Urinary bladder (tissue), 4 donors: ENCODE measurements around the gene BNIP5. TPM values are rescaled to one million over a fixed set of nuclear protein-coding genes. Genes with fewer than 3 reads are reported as not detected.

Experiments used
- DNase-seq: peaks from one replicate; pipeline ENCODE4 v3.0.0-alpha.2; 2015; ENCODE audit errors: extremely low spot score
- H3K27ac ChIP-seq: one replicate; pipeline ENCODE4 v1.5.1; 2013; ENCODE audit warnings: low read depth, mild to moderate bottlenecking, moderate library complexity
- H3K36me3 ChIP-seq: one replicate; pipeline ENCODE4 v1.6.1; 2013; ENCODE audit warnings: mild to moderate bottlenecking, moderate library complexity; ENCODE audit not compliant: insufficient read depth
- H3K4me1 ChIP-seq: one replicate; pipeline ENCODE4 v1.6.1; 2013; ENCODE audit warnings: mild to moderate bottlenecking, moderate library complexity; ENCODE audit not compliant: insufficient read depth
- H3K4me3 ChIP-seq: one replicate; pipeline ENCODE4 v1.5.1; 2013; ENCODE audit warnings: low read depth, low read length
- WGBS: extraction: QIAGEN DNeasy Blood & Tissue Kit; methylation state at CpG from one replicate; pipeline ENCODE4 v1.1.7; 2013; 5-methylcytosine and 5-hydroxymethylcytosine counted together
- polyA plus RNA-seq: library from polyadenylated mRNA; stranded (reverse); fragments of 200-250 nt; gene quantifications from one replicate; pipeline ENCODE4 v1.2.3, GENCODE V29; 2013
- total RNA-seq: library from RNA; depleted of rRNA; stranded (reverse); fragments of >200 nt; gene quantifications from one replicate; pipeline ENCODE4 v1.2.3, GENCODE V29; 2014
- donor health status: healthy with polysubstance abuse.
- donor health status: healthy.

The BNIP5 gene
- total and polyA plus RNA-seq, 2 donors: not detected

DNA sequence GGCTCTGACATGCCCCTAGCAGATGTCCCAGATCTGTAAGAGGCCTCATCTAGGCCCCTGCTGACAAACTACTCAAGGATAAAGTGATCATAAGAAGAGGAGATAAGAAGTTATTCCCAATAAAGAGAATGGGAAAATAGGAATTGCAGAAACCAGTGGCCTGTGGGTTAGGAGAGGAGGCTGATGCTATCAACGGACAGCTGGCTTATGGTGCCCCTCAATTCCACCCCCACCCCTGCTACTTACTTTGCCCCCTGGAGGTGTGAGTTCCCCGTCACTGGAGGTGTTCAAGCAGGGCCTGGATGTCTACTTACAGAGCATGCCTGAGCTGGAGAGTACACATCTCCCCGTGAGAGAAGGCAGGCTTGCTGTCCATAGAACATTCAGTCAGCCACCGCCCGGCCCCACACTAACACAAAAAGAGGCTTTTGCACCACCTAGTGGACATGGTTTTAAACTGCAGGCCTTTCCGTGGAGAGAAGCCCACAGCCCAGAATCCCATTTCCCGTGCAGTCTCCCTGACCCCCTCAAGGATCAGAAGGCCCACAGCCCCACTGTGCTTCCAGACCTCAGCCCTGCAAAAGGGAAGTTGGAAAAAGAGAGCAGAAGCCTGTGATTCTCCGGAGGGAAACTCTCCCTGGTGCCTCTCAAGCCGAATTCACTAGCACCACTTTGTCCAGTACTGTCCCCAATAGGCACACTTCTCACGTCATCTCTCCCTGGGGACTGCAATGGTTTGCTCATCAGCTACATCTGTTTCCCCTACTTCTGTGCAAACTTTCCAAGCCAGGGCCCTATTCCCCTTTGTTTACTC lies 23.8 kb upstream of the BNIP5 start:
- Histone ChIP-seq H3K4me1 (no peaks in the 10 kb centered on the region), H3K4me3 (no peak overlapping the region), H3K27ac (no peak overlapping the region), H3K36me3 (no peaks in the 10 kb centered on the region)
- WGBS: 22% methylated on average over 10 of the region's 10 CpGs
- DNase-seq: peak; percentile 63

DNA sequence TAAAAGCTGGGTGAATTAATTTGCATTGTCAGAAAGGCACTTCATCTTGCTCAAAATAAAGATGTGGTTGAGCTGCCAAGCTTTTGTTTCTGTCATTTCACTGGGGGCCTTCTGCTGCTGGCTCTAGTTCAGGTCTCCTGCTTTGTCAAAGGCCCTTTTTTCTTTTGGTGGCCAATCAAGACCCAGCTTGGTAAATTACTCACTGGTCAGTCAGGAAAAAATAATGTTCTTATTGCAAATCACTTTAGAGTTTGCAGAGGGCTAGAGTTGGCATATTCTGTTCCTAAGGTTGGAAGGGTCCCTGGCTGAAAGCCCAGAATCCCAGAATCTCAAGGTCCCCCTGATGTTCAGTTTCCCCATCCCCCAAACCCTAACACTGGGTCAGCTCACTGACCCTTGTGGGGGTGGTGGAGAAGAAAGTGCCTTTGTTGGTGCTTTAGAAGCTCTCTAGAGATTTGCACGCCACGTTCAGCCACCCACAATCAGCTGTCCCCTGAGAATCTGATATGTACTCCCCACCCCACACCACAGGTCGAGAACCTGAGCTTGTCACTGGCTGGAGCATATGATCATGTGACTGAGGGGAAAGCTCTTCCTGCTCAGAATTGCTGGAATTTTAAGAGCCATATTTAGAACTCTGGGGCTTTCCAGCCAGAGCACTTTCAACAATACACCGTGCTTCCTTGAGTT lies 21.7 kb upstream of the BNIP5 start:
- H3K27ac ChIP-seq: no peak overlapping the region

DNA sequence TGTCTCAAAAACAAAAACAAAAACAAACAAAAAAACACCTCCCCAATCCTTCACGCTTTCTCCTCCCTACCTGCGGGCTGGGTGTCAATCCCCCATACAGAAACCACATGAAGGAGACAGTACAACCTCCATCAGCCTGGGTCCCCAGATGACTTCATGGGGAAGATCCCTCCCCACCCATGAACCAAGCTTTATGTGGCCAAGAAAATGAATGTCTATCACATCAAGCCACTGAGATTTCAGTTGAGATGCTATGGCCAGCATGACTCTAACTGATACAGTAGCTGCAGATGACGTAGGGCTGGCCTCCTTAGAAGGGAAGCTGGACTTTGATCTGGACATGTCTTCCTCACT lies 21.2 kb upstream of the BNIP5 start:
- Histone ChIP-seq H3K4me1 (no peaks in the 10 kb centered on the region), H3K4me3 (no peak overlapping the region), H3K27ac (no peak overlapping the region), H3K36me3 (no peaks in the 10 kb centered on the region)
- 85% methylated on average over 3 of the region's 3 CpGs for WGBS
- no peak for DNase-seq

More for the DNA sequence above, 21.7 kb upstream of the BNIP5 start:
- Histone ChIP-seq H3K36me3 (no peaks in the 10 kb centered on the region), H3K4me1 (no peaks in the 10 kb centered on the region), H3K4me3 (no peak overlapping the region)
- 56% methylated on average over 4 of the region's 4 CpGs for WGBS
- no peak for DNase-seq

GRCh38 chr6:36355819-36356218 lies 19.1 kb upstream of the BNIP5 start:
- Histone ChIP-seq H3K36me3 (no peaks in the 10 kb centered on the region), H3K27ac (no peak overlapping the region), H3K4me1 (no peaks in the 10 kb centered on the region), H3K4me3 (no peak overlapping the region)
- 87% methylated on average over 4 of the region's 4 CpGs for WGBS
- no peak for DNase-seq

DNA sequence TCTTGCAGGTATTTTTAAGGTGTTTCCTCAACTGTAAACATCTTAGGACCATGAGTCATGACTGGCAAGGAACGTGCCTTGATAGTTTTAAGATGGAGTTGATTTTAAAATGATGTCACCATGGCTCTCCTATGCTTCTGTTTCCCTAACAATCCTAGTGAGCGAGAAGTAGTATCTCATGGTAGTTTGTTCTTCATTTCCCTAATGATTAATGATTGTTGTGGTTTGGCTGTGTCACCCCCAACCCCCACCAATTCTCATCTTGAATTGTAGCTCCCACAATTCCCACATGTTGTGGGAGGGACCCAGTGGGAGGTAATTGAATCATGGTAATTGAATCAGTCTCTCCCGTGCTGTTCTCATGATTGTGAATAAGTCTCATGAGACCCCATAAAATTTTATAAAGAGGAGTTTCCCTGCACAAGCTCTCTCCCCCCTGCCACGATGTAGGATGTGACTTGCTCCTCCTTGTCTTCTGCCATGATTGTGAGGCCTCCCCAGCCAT lies 16.8 kb upstream of the BNIP5 start:
- 72% methylated on average over 4 of the region's 4 CpGs for WGBS
- Histone ChIP-seq H3K27ac (no peak overlapping the region), H3K36me3 (no peaks in the 10 kb centered on the region), H3K4me3 (no peak overlapping the region), H3K4me1 (no peaks in the 10 kb centered on the region)
- DNase-seq: no peak

GRCh38 chr6:36352477-36353157 lies 15.9 kb upstream of the BNIP5 start:
- Histone ChIP-seq H3K36me3 (no peaks in the 10 kb centered on the region), H3K4me1 (no peaks in the 10 kb centered on the region), H3K4me3 (no peak overlapping the region), H3K27ac (no peak overlapping the region)
- no peak for DNase-seq
- WGBS: 88% methylated on average over 8 of the region's 8 CpGs

GRCh38 chr6:36350681-36351571 lies 14.2 kb upstream of the BNIP5 start:
- no peak for DNase-seq
- WGBS: 35% methylated on average over 15 of the region's 15 CpGs
- H3K27ac ChIP-seq: no peak overlapping the region
- no peaks in the 10 kb centered on the region for H3K36me3 ChIP-seq
- H3K4me3 ChIP-seq: no peak overlapping the region
- no peaks in the 10 kb centered on the region for H3K4me1 ChIP-seq

- H3K4me1 ChIP-seq: no peaks in the 10 kb centered on the region
- DNase-seq: no peak
- no peaks in the 10 kb centered on the region for H3K36me3 ChIP-seq
- no peak overlapping the region for H3K4me3 ChIP-seq
- H3K27ac ChIP-seq: no peak overlapping the region
- 81% methylated on average over 4 of the region's 4 CpGs for WGBS
Observed at GRCh38 chr6:36350082-36350481, 13.4 kb upstream of the BNIP5 start.

DNA sequence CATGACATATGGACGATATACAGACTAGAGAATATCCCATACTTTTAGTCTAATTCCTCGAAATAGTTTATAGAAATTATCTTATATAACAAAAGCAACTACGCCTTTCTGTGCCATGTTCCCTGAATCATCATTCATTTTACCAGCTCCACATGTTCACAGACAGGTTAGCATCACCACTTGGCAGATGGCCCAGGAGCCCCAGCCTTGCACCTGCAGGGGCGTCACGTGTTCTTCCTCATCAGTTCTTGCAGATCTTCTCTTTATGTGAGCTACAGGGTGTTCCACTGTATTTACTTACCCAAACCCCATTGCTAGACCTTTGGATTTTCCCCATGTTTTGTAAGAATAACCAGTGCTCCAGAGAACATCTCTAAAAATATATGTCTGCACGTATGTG lies 12.6 kb upstream of the BNIP5 start:
- 80% methylated on average over 6 of the region's 6 CpGs for WGBS
- no peaks in the 10 kb centered on the region for H3K4me1 ChIP-seq
- no peaks in the 10 kb centered on the region for H3K36me3 ChIP-seq
- no peak for DNase-seq
- H3K4me3 ChIP-seq: no peak overlapping the region
- H3K27ac ChIP-seq: no peak overlapping the region

GRCh38 chr6:36347621-36348020 lies 10.9 kb upstream of the BNIP5 start:
- DNase-seq: no peak
- H3K27ac ChIP-seq: no peak overlapping the region
- H3K36me3 ChIP-seq: no peaks in the 10 kb centered on the region
- H3K4me1 ChIP-seq: no peaks in the 10 kb centered on the region
- 87% methylated on average over 4 of the region's 4 CpGs for WGBS
- no peak overlapping the region for H3K4me3 ChIP-seq

DNA sequence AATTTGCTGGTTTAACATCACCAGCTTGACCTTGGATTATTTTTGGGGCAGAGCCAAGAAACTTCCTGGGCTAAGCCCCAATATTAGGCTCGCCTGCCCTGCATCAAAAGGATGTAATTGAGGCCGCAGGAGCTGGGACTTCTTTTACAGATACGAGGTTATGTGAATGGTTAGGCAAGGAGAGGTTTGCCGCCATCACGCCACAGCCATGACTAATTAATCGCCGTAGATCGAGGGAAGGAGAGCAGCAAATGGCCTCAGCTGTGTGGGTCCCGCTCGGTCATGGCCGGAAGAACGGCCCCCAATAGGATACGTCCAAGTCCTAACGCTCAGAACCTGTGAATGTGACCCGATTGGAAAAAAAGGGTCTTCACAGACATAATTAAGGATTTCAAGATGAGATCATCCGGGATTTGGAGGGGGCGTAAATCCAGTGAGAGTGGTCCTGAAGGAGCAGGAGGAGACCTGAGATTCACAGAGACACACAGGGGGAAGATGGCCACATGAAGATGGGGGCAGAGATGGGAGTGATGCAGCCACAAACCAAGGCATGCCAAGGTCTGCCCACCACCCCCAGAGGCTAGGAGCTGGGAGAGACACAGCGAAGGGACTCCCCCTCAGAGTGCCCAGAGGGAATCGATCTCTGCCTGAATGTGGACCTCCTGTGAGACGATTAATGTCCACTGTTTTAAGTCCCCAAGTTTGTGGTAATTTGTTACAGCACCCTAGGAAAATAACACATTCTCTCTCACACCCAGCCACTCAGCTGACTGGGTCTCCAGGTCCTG lies 10.0 kb upstream of the BNIP5 start:
- Histone ChIP-seq H3K27ac (no peak overlapping the region), H3K4me1 (no peaks in the 10 kb centered on the region), H3K4me3 (no peak overlapping the region), H3K36me3 (no peaks in the 10 kb centered on the region)
- DNase-seq: no peak
- WGBS: 88% methylated on average over 20 of the region's 20 CpGs

DNA sequence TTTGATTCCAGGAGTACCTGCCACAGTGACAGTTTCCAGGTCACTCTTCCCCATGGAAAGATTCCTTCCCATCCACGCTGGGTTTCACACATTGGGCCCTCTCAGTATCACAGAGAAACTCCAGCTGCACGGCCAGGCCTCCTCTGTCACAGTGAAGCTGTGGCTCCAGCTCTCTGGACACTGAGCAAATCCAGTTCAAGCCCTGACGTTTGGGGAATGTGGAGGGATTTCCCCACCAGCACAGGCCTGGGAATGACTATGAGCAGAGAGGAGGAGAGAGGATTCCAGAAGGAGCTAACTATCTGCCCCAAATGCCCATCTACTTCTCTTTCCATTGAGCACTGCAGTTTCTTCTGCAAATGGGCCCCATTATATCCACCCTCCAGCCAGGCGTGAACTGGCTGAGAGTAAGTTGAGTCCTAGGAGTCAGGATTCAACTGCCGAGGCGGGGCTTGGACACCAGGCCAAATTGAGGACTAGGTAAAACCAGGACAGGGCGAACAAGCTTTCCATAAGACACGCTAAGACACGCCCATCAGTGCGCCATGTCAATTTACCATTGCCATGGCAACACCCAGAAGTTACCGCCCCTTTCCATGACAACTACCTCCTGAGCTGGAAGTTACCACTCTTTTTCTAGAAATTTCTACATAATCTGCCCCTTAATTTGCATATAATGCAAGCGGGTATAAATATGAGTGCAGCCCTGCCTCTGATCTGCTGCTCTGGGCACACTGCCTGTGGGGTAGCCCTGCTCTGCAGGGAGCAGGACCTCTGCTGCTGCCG lies 9.2 kb upstream of the BNIP5 start:
- Histone ChIP-seq H3K4me1 (no peaks in the 10 kb centered on the region), H3K36me3 (no peaks in the 10 kb centered on the region), H3K4me3 (no peak overlapping the region), H3K27ac (no peak overlapping the region)
- 84% methylated on average over 13 of the region's 13 CpGs for WGBS
- DNase-seq: no peak
